H1 (cell line): ENCODE results near the gene NEO1. TPM values are rescaled to one million over a fixed set of nuclear protein-coding genes. Genes with fewer than 3 reads are reported as not detected.

Experiments
- CTCF ChIA-PET: fragments of 300-600 bp; sonication (Branson Sonifier 250); formaldehyde crosslinking; loops from one replicate; lab custom pipeline; 2021; ENCODE audit not compliant: partially characterized antibody; lab: Charles Lee
- POLR2A ChIA-PET: fragments of 300-600 bp; sonication (Branson Sonifier 250); formaldehyde crosslinking; loops from one replicate; lab custom pipeline; 2021; ENCODE audit warnings: inconsistent platforms; ENCODE audit not compliant: partially characterized antibody; lab: Charles Lee
- DNase-seq, 2 experiments: peaks; one replicate each; pipeline versions ENCODE4 v3.0.0 to v3.0.0-alpha.2; 2010 to 2022; ENCODE audit warnings: low spot score in 2 of 2, low read depth in 1 of 2, mixed read lengths in 1 of 2
- FAIRE-seq: peaks from 2 replicates; lab custom pipeline; 2011; peaks lifted over from hg19 to GRCh38; lab: Jason Lieb, UNC
- H2AFZ ChIP-seq: 2 replicates; pipeline ENCODE4 v1.8.1; 2012; ENCODE audit warnings: low read length, inconsistent platforms
- H2AK5ac ChIP-seq: 2 replicates; pipeline ENCODE4 v1.6.1; 2013; ENCODE audit warnings: low read depth, low read length
- H2BK120ac ChIP-seq: replicated peaks from 2 replicates; pipeline ENCODE3; 2013; ENCODE audit warnings: low read depth, low read length, inconsistent platforms
- H2BK12ac ChIP-seq: 2 replicates; pipeline ENCODE4 v1.6.1; 2013; ENCODE audit warnings: low read depth, low read length
- H2BK15ac ChIP-seq: 2 replicates; pipeline ENCODE4 v1.6.1; 2013; ENCODE audit warnings: low read length
- H2BK20ac ChIP-seq: 2 replicates; pipeline ENCODE4 v1.6.1; 2013; ENCODE audit warnings: low read length
- H2BK5ac ChIP-seq: 2 replicates; pipeline ENCODE4 v1.6.1; 2013; ENCODE audit warnings: low read depth, low read length
- H3K14ac ChIP-seq: 2 replicates; pipeline ENCODE4 v1.6.1; 2013; ENCODE audit warnings: inconsistent platforms; ENCODE audit not compliant: insufficient read length
- H3K18ac ChIP-seq: 2 replicates; pipeline ENCODE4 v1.6.1; 2013; ENCODE audit warnings: low read length; ENCODE audit errors: extremely low read depth
- H3K23ac ChIP-seq: 2 replicates; pipeline ENCODE4 v1.6.1; 2013; ENCODE audit warnings: inconsistent platforms; ENCODE audit not compliant: insufficient read length
- H3K23me2 ChIP-seq: 2 replicates; pipeline ENCODE4 v1.6.1; 2013; ENCODE audit warnings: low read depth, low read length
- H3K27ac ChIP-seq: 2 replicates; pipeline ENCODE4 v1.6.1; 2011; ENCODE audit warnings: low read depth, low read length, inconsistent platforms
- H3K27me3 ChIP-seq, 4 experiments: replicated peaks in 1 of 4; 1 replicate in 1 of 4; 2 replicates in 3 of 4; pipeline versions ENCODE4 v1.6.1 to v1.8.1; 2011 to 2013; ENCODE audit warnings: low read length in 3 of 4, mild to moderate bottlenecking in 3 of 4, inconsistent platforms in 2 of 4, mixed read lengths in 2 of 4, moderate library complexity in 1 of 4; ENCODE audit not compliant: control insufficient read depth in 3 of 4, insufficient read depth in 3 of 4; ENCODE audit errors: extremely low read depth in 1 of 4
- H3K36me3 ChIP-seq, 4 experiments: 2 replicates each; pipeline versions ENCODE4 v1.6.1 to v1.8.1; 2011 to 2013; ENCODE audit warnings: mild to moderate bottlenecking in 4 of 4, low read length in 3 of 4, moderate library complexity in 2 of 4, control low read depth in 1 of 4, inconsistent platforms in 1 of 4; ENCODE audit not compliant: insufficient read depth in 4 of 4, control insufficient read depth in 2 of 4
- H3K4ac ChIP-seq: replicated peaks from 2 replicates; pipeline ENCODE3; 2013; ENCODE audit warnings: low read length, low read depth, mixed read lengths, inconsistent platforms; ENCODE audit not compliant: insufficient read length
- H3K4me1 ChIP-seq, 4 experiments: replicated peaks in 1 of 4; 1 replicate in 1 of 4; 2 replicates in 3 of 4; pipeline versions ENCODE4 v1.6.1 to v1.8.1; 2011 to 2013; ENCODE audit warnings: low read length in 3 of 4, inconsistent platforms in 2 of 4, mixed read lengths in 1 of 4; ENCODE audit not compliant: insufficient read depth in 4 of 4, control insufficient read depth in 3 of 4
- H3K4me2 ChIP-seq, 2 experiments: 2 replicates each; pipeline versions ENCODE4 v1.6.1 to v1.8.1; 2011 to 2013; ENCODE audit warnings: low read depth in 2 of 2, low read length in 2 of 2, control low read depth in 1 of 2, inconsistent platforms in 1 of 2, mild to moderate bottlenecking in 1 of 2; ENCODE audit not compliant: insufficient read depth in 1 of 2
- H3K4me3 ChIP-seq, 4 experiments: fragments of 200-600, 300-600 bp in 1 of 4; sonication (generic), shearing (Covaris generic), sonication (Bioruptor Twin) in 1 of 4; 2 replicates each; pipeline versions ENCODE4 v1.5.1 to v1.8.1; 2011 to 2016; ENCODE audit warnings: low read length in 4 of 4, low read depth in 3 of 4, control low read depth in 2 of 4, inconsistent platforms in 2 of 4, mild to moderate bottlenecking in 2 of 4, mixed read lengths in 1 of 4, moderate library complexity in 1 of 4; ENCODE audit not compliant: insufficient read depth in 2 of 4; ENCODE audit errors: extremely low read depth in 1 of 4
- H3K56ac ChIP-seq: replicated peaks from 2 replicates; pipeline ENCODE3; 2013; ENCODE audit warnings: low read depth, mild to moderate bottlenecking, mixed read lengths, low read length, inconsistent platforms; ENCODE audit not compliant: insufficient read length
- H3K79me1 ChIP-seq: 2 replicates; pipeline ENCODE4 v1.6.1; 2013; ENCODE audit warnings: low read depth, low read length, control low read depth
- H3K79me2 ChIP-seq, 2 experiments: 2 replicates each; pipeline versions ENCODE4 v1.6.1 to v1.8.1; 2012 to 2013; ENCODE audit warnings: low read length in 2 of 2, mild to moderate bottlenecking in 2 of 2, inconsistent platforms in 1 of 2; ENCODE audit not compliant: insufficient read depth in 2 of 2, control insufficient read depth in 1 of 2
- H3K9ac ChIP-seq, 4 experiments: replicated peaks in 1 of 4; 1 replicate in 1 of 4; 2 replicates in 3 of 4; pipeline versions ENCODE4 v1.6.1 to v1.8.1; 2011 to 2013; ENCODE audit warnings: low read depth in 3 of 4, low read length in 3 of 4, control low read depth in 2 of 4, mild to moderate bottlenecking in 2 of 4, moderate library complexity in 2 of 4, inconsistent platforms in 1 of 4; ENCODE audit errors: extremely low read depth in 1 of 4
- H3K9me3 ChIP-seq, 2 experiments: 2 replicates each; pipeline versions ENCODE4 v1.6.1 to v1.8.1; 2012 to 2013; ENCODE audit warnings: mild to moderate bottlenecking in 2 of 2, moderate library complexity in 2 of 2, control low read depth in 1 of 2, inconsistent platforms in 1 of 2, low read depth in 1 of 2, low read length in 1 of 2, mixed read lengths in 1 of 2; ENCODE audit not compliant: insufficient read depth in 2 of 2
- H4K20me1 ChIP-seq, 2 experiments: replicated peaks in 1 of 2; 2 replicates each; pipeline versions ENCODE3 to v1.8.1; 2011 to 2013; ENCODE audit warnings: inconsistent platforms in 2 of 2, low read length in 2 of 2, mild to moderate bottlenecking in 1 of 2; ENCODE audit not compliant: insufficient read depth in 2 of 2, control insufficient read depth in 1 of 2
- H4K5ac ChIP-seq: 2 replicates; pipeline ENCODE4 v1.6.1; 2013; ENCODE audit warnings: low read length, low read depth, mixed read lengths, inconsistent platforms; ENCODE audit not compliant: insufficient read length
- H4K8ac ChIP-seq: 2 replicates; pipeline ENCODE4 v1.8.0; 2013; ENCODE audit warnings: mild to moderate bottlenecking, moderate library complexity, low read length, inconsistent platforms; ENCODE audit not compliant: insufficient read depth; ENCODE audit errors: extremely low read depth
- H4K91ac ChIP-seq: replicated peaks from 2 replicates; pipeline ENCODE3; 2013; ENCODE audit warnings: low read length, mixed read lengths, inconsistent platforms; ENCODE audit not compliant: insufficient read length
- NANOG ChIP-seq: IDR thresholded peaks from 2 replicates; pipeline ENCODE4 v1.6.1; 2011; ENCODE audit warnings: low read length, low read depth, mild to moderate bottlenecking, inconsistent platforms; ENCODE audit not compliant: insufficient read depth, poor library complexity, severe bottlenecking
- RBBP5 ChIP-seq: IDR thresholded peaks from 2 replicates; pipeline ENCODE4 v1.7.1; 2012; ENCODE audit warnings: low read depth, mild to moderate bottlenecking, inconsistent platforms, low read length, moderate library complexity, borderline replicate concordance
- SAP30 ChIP-seq: fragments of 300-600 bp; sonication (generic); IDR thresholded peaks from 2 replicates; pipeline ENCODE4 v1.7.1; 2012; ENCODE audit warnings: low read length, moderate library complexity, mild to moderate bottlenecking, inconsistent platforms; ENCODE audit not compliant: insufficient read depth, insufficient replicate concordance
- SP1 ChIP-seq: IDR thresholded peaks from 2 replicates; pipeline ENCODE4 v1.6.1; 2011; ENCODE audit warnings: low read depth, low read length
- SUZ12 ChIP-seq: fragments of 200-600 bp; sonication (generic); IDR thresholded peaks from 2 replicates; pipeline ENCODE4 v1.6.1; 2012; ENCODE audit warnings: mild to moderate bottlenecking, inconsistent platforms, low read length, moderate library complexity, mixed read lengths
- TEAD4 ChIP-seq: IDR thresholded peaks from 2 replicates; pipeline ENCODE4 v1.6.1; 2012; ENCODE audit warnings: low read depth, low read length, inconsistent platforms, mixed read lengths
- YY1 ChIP-seq: IDR thresholded peaks from 2 replicates; pipeline ENCODE4 v1.6.1; 2011; ENCODE audit warnings: low read depth, mild to moderate bottlenecking, low read length
- WGBS, 2 experiments: shearing (Covaris generic) in 1 of 2; methylation state at CpG; one replicate each; pipeline versions ENCODE4 v1.1.6 to v1.1.7; 2013 to 2015; ENCODE audit warnings: low lambda C conversion rate in 2 of 2, mixed read lengths in 2 of 2, inconsistent platforms in 1 of 2, low coverage in 1 of 2, missing lambda C conversion rate in 1 of 2; ENCODE audit not compliant: insufficient replicate concordance in 2 of 2, insufficient coverage in 1 of 2, insufficient read length in 1 of 2; ENCODE audit errors: extremely low coverage in 1 of 2, missing lambda C conversion rate in 1 of 2; 5-methylcytosine and 5-hydroxymethylcytosine counted together
- polyA plus RNA-seq, 7 experiments: library from polyadenylated mRNA; depleted of rRNA in 3 of 7; stranded (reverse) in 5 of 7; unstranded in 2 of 7; fragments of >200 nt in 5 of 7; fragments of 200-250 nt in 2 of 7; gene quantifications; 1 replicate in 5 of 7; 2 replicates in 1 of 7; 4 replicates in 1 of 7; pipeline versions ENCODE4 v1.2.1 to v1.2.3, GENCODE V29; 2011 to 2013; ENCODE audit warnings: missing spikeins in 2 of 7, mixed read lengths in 2 of 7
- total RNA-seq: library from RNA; stranded (reverse); fragmentation: NEBNext Ultra II Directional; extraction: Animal tissue kit (Norgen Biotek cat#: 25700); gene quantifications from 2 replicates; pipeline ENCODE4 v1.2.1, GENCODE V29; 2021

Gene NEO1
- total and polyA plus RNA-seq, 2 of the 8 experiments (the other 6 are each of a cell fraction or from before 2014, with no cell fraction given): 36.0 to 51.0 TPM

GRCh38 chr15:73078291-73078690 is 26.0 kb downstream of the NEO1 start:
- Histone ChIP-seq H3K79me2 (peaks cover 0 to 83% of the 10 kb centered on the region in 2 experiments; a peak in 2 of 4 replicates), H3K9ac (no peak overlapping the region; a peak in 1 of 7 replicates), H4K5ac (no peak overlapping the region), H3K23ac (no peak overlapping the region), H3K4me3 (no peak overlapping the region), H4K8ac (no peak overlapping the region), H3K27me3 (no peaks in the 10 kb centered on the region), H2BK12ac (no peak overlapping the region), H3K9me3 (no peaks in the 10 kb centered on the region), H3K4me1 (peaks cover 0 to 5% (median 0%) of the 10 kb centered on the region in 4 experiments; a peak in 2 of 7 replicates), H3K4ac (no peak overlapping the region), H3K36me3 (no peaks in the 10 kb centered on the region), H4K91ac (no peak overlapping the region), H3K14ac (no peak overlapping the region), H3K18ac (no peak overlapping the region), H3K23me2 (no peaks in the 10 kb centered on the region; the same call in 1 of the 2 replicates), H3K27ac (no peak overlapping the region), H3K79me1 (peaks cover 6% of the 10 kb centered on the region; the same call in 1 of the 2 replicates), H2BK15ac (no peak overlapping the region), H2BK5ac (no peak overlapping the region), H2AFZ (no peak overlapping the region), H2AK5ac (no peak overlapping the region), H2BK20ac (no peak overlapping the region), H4K20me1 (peaks cover 0 to 5% of the 10 kb centered on the region in 2 experiments), H3K56ac (no peak overlapping the region), H2BK120ac (no peak overlapping the region), H3K4me2 (no peak overlapping the region)
- WGBS, 2 experiments: 73% methylated on average over 4 of the region's 4 CpGs; no CpG with 5 or more reads in 1 of the 2 experiments
- POLR2A ChIA-PET: interaction anchor here (1.3 kb wide), 1 partner anchor 264 kb away, joined by 3 read pairs; no protein-coding TSS in a partner anchor
- DNase-seq: no peak
- TF ChIP-seq NANOG (no peak), SP1 (no peak), YY1 (no peak), RBBP5 (no peak), SUZ12 (no peak), SAP30 (no peak), TEAD4 (no peak)
- FAIRE-seq: no peak
- CTCF ChIA-PET: interaction anchor here (0.8 to 2.8 kb wide), 7 partner anchors 25 to 285 kb away, joined by 3 to 8 read pairs (median 3); no protein-coding TSS in a partner anchor
